ENCODE data around the gene NFATC1.
"Not testable (repeated sequence)": the region's sequence is repeated elsewhere in the genome, so short reads cannot be mapped to it uniquely, and the experiment has no call there.

Gene NFATC1

GRCh38 chr18:79503406-79503805 is 107.7 kb downstream of the NFATC1 start:
- Histone ChIP-seq H3K9me3 (replicated peaks in 1 of 11) (peaks cover 22 to 27% (median 24%) of the 10 kb centered on the region in 11 experiments), H3K36me3 (peaks cover 0 to 18% (median 10%) of the 10 kb centered on the region in 11 experiments; a peak in 11 of 22 replicates), H3K9ac (no peak overlapping the region), H3K27ac (no peak overlapping the region), H3K4me2 (peak overlapping the region in 6 of 11 experiments; percentile 0 to 46 (median 18); a peak in 5 of 22 replicates), H3K27me3 (no peaks in the 10 kb centered on the region; a peak in 1 of 22 replicates), H3K4me3 (no peak overlapping the region), H4K20me1 (peaks cover 0 to 41% (median 7%) of the 10 kb centered on the region in 11 experiments; a peak in 8 of 22 replicates), H3K4me1 (peaks cover 44 to 54% (median 50%) of the 10 kb centered on the region in 10 experiments)
- no peak for TF ChIP-seq Cebpa-rat (IDR thresholded peaks at IDR 0.05)

DNA sequence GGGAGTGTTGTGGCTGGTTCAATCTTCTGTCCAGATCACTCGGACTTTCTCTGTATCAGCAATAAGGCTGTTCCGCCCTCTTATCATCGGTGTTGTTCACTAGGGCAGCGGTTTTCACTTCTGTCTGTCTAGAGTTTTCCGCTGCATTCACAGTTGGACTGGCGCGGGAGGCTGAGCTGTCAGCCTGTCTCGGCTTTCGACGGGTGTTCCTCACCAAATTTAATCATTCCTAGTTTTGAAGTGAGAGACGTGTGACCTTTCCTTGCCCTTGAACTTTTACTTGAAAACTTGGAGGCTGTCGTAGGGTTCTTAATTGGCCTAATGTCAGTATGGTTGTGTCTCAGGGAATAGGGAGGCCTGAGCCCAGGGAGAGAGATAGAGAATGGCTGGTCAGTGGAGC is 108.3 kb downstream of the NFATC1 start:
- peaks cover 50 to 60% (median 57%) of the 10 kb centered on the region in 10 experiments for H3K4me1 ChIP-seq
- H3K4me2 ChIP-seq = peak overlapping the region; percentile 0 to 46 (median 16); a peak in 12 of 22 replicates
- no peak overlapping the region for H3K9ac ChIP-seq
- peaks cover 16 to 21% (median 18%) of the 10 kb centered on the region in 11 experiments for H3K9me3 ChIP-seq (replicated peaks in 1 of 11)
- H3K27me3 ChIP-seq = peaks cover 0 to 2% (median 0%) of the 10 kb centered on the region in 11 experiments; a peak in 2 of 22 replicates
- peaks cover 0 to 45% (median 7%) of the 10 kb centered on the region in 11 experiments; a peak in 8 of 22 replicates for H4K20me1 ChIP-seq
- no peak overlapping the region for H3K4me3 ChIP-seq
- no peak overlapping the region for H3K27ac ChIP-seq
- TF ChIP-seq Cebpa-rat (IDR thresholded peaks at IDR 0.05) = no peak
- peaks cover 0 to 12% (median 4%) of the 10 kb centered on the region in 11 experiments; a peak in 10 of 22 replicates for H3K36me3 ChIP-seq

DNA sequence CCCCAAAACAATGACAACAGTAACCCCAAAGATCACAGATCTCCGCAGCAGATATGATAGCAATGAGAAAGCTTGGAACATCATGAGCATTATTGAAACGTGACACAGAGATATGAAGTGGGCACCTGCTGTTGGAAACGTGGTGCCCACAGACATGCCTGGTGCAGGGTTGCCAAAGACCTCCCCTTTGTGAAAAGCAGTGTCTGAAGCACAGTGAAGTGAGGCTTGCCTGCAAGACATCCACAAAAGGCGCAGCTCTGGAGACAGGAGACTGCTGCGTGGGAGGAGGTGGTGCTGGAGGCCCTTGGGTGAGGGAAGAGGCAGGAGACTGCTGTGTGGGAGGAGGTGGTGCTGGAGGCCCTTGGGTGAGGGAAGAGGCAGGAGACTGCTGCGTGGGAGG is 108.8 kb downstream of the NFATC1 start:
- not testable (repeated sequence) for H3K27me3 ChIP-seq, H3K9ac ChIP-seq, H3K27ac ChIP-seq, H3K4me3 ChIP-seq, H3K36me3 ChIP-seq
- peak overlapping the region; percentile 0 to 46 (median 16); a peak in 11 of 22 replicates for H3K4me2 ChIP-seq
- H3K4me1 ChIP-seq = peaks cover 55 to 65% (median 61%) of the 10 kb centered on the region in 10 experiments
- H4K20me1 ChIP-seq = peaks cover 0 to 50% (median 7%) of the 10 kb centered on the region in 11 experiments; a peak in 8 of 22 replicates
- H3K9me3 ChIP-seq (replicated peaks in 1 of 11) = peaks cover 11 to 16% (median 14%) of the 10 kb centered on the region in 11 experiments; a peak in 21 of 22 replicates

- not testable (repeated sequence) for H3K27me3 ChIP-seq; H3K9me3 ChIP-seq (replicated peaks in 1 of 11); H3K36me3 ChIP-seq
- peak overlapping the region in 1 of 10 experiments; percentile 49; a peak in 1 of 20 replicates for H3K4me3 ChIP-seq
- peak overlapping the region in 1 of 11 experiments; percentile 87; a peak in 2 of 22 replicates for H3K9ac ChIP-seq
- peak overlapping the region; percentile 94 to 99 (median 98) for H3K4me2 ChIP-seq
- peak overlapping the region in 8 of 11 experiments; percentile 85 to 97 (median 92); a peak in 13 of 22 replicates for H3K27ac ChIP-seq
- H4K20me1 ChIP-seq = peaks cover 0 to 52% (median 7%) of the 10 kb centered on the region in 11 experiments; a peak in 8 of 22 replicates
- peaks cover 60 to 72% (median 67%) of the 10 kb centered on the region in 10 experiments for H3K4me1 ChIP-seq
Observed at GRCh38 chr18:79505465-79505864, 109.7 kb downstream of the NFATC1 start.

DNA sequence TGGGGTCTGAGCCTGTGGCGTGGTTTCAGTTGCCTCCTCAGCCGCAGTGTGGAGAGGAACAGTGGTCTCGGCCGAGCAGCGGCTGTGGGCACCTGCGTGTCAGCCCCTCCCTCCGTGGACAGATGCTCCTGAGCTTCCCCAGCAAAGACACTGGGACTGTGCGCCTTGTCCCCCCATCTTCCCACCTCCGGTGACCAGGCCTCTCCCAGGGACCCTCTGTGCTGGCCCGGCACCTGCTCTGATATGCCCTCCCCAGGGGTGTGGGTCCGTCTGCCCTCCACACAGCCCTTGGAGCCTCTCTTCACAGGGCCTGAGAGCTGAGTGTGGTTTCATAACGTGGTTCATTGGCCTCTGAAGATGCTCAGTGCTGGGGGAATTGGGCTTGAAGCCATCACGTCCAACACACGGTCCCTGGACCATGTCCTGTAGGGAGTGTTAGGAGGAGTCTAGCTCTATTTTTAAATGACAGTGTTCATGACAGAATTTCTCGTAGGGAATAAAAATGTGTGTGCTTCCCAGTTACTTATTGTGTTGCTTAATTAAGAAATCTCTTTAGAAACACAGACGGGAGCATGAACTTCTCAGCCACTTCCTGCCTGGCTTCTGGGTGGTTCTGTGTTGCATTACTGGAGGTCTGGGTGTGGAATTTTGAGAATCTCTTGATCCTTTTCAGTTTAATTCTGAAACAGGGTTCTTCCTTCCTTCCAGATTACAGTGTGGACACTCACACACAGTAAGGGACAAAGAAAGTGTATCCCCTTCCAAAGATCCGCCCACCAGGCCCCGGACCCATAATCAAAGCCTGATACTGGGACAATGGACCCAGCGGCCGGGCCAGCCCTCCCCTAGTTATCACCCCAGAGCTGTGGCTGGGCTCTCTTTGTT is 110.7 kb downstream of the NFATC1 start:
- TF ChIP-seq Cebpa-rat (IDR thresholded peaks at IDR 0.05) = peak in 5 of 11 experiments; percentile 39 to 68 (median 50); a peak in 5 of 22 replicates
- H3K4me3 ChIP-seq = peak overlapping the region in 7 of 10 experiments; percentile 36 to 61 (median 49); a peak in 10 of 20 replicates
- H3K27me3 ChIP-seq = peaks cover 0 to 8% (median 0%) of the 10 kb centered on the region in 11 experiments; a peak in 2 of 22 replicates
- peak overlapping the region in 10 of 11 experiments; percentile 58 to 97 (median 92); a peak in 20 of 22 replicates for H3K27ac ChIP-seq
- peak overlapping the region; percentile 94 to 99 (median 98) for H3K4me2 ChIP-seq
- no peaks in the 10 kb centered on the region for H3K9me3 ChIP-seq (replicated peaks in 1 of 11)
- peaks cover 0 to 7% (median 0%) of the 10 kb centered on the region in 11 experiments; a peak in 3 of 22 replicates for H3K36me3 ChIP-seq
- peak overlapping the region; percentile 26 to 87 (median 81) for H3K9ac ChIP-seq
- H4K20me1 ChIP-seq = peaks cover 0 to 52% (median 7%) of the 10 kb centered on the region in 11 experiments; a peak in 8 of 22 replicates
- peaks cover 60 to 72% (median 67%) of the 10 kb centered on the region in 10 experiments for H3K4me1 ChIP-seq

DNA sequence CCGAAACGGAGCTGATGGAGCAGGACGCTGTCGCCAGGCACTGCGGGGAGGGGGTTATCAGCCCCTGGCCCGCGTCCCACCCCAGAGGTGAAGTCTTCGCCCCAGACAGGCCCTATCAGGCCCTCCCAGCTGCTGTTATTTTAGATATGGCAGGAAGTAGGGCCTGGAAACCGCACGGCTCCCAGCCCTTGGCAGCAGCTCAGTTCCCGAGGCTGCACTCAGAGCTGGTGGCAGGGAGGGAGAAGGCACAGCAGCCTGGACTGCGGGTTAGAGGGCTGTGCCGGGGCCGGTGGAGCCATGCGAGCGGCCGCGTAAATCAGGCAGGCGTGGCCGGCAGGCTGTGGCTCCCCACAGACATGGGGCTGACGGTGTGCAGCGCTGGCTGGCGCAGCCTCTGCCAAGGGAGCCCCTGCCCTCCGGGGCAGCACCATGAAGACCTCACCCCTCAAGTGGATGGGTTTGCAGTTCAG is 111.4 kb downstream of the NFATC1 start:
- Histone ChIP-seq H3K4me3 (peak overlapping the region; percentile 26 to 61 (median 43); a peak in 19 of 20 replicates), H3K4me1 (peaks cover 60 to 72% (median 67%) of the 10 kb centered on the region in 10 experiments), H3K9me3 (replicated peaks in 1 of 11) (no peaks in the 10 kb centered on the region), H3K4me2 (peak overlapping the region; percentile 94 to 99 (median 98)), H4K20me1 (peaks cover 0 to 55% (median 7%) of the 10 kb centered on the region in 11 experiments; a peak in 8 of 22 replicates), H3K27me3 (peaks cover 0 to 8% (median 0%) of the 10 kb centered on the region in 11 experiments; a peak in 2 of 22 replicates), H3K27ac (peak overlapping the region in 10 of 11 experiments; percentile 58 to 97 (median 92); a peak in 20 of 22 replicates), H3K9ac (peak overlapping the region; percentile 26 to 87 (median 81)), H3K36me3 (peaks cover 0 to 13% (median 3%) of the 10 kb centered on the region in 11 experiments; a peak in 10 of 22 replicates)
- TF ChIP-seq Cebpa-rat (IDR thresholded peaks at IDR 0.05) = no peak

DNA sequence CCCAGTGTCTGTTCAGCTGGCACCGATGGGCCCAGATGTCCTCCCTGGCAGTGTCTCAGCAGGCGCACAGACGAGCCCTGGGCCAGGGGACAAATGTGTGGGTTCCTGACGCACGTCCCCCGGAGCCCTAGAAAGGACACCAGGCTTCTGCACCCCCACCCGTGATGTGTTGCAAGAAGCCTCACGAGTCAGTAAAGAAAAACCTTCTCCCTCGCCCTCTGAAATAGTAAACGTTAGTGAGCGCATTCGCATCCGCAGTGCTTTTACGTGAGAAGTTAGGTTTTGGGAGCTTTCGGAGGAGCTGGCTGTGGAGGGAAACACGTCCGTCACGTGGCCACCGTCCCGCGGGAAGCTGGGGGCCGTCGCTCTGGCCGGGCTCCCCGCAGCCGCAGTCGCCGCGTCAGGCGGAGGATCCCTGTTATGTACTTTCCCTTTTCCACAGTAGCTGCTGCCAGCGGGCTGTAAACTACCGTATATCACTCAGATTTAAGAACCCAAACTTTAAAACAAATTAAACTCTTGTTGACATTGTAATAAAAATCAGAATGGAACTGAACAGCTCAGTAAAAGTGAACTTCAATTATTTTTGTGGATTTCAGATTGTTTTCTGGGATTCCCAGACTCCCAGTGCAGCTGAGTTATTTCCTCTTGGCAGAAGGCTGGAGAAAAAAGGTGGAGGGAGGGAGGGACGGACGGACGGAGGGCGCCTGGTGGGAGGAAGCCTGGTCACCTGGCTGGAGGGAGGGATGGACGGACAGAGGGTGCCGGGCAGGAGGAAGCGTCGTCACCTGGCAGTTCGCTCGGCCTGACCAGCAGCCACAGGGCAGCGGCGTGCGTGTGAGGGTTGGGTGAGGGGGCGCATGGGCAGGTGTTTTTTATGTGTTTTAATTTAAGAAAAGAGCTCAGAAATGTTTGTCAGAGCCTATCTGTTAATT is 112.1 kb downstream of the NFATC1 start:
- peaks cover 58 to 70% (median 66%) of the 10 kb centered on the region in 10 experiments for H3K4me1 ChIP-seq
- TF ChIP-seq Cebpa-rat (IDR thresholded peaks at IDR 0.05) = no peak
- H3K27me3 ChIP-seq = peaks cover 0 to 8% (median 0%) of the 10 kb centered on the region in 11 experiments; a peak in 2 of 22 replicates
- H4K20me1 ChIP-seq = peaks cover 0 to 55% (median 7%) of the 10 kb centered on the region in 11 experiments; a peak in 8 of 22 replicates
- peak overlapping the region; percentile 26 to 61 (median 43); a peak in 19 of 20 replicates for H3K4me3 ChIP-seq
- H3K4me2 ChIP-seq = peak overlapping the region; percentile 94 to 99 (median 98)
- peak overlapping the region in 10 of 11 experiments; percentile 58 to 97 (median 92); a peak in 20 of 22 replicates for H3K27ac ChIP-seq
- peak overlapping the region in 10 of 11 experiments; percentile 56 to 87 (median 82); a peak in 20 of 22 replicates for H3K9ac ChIP-seq
- H3K9me3 ChIP-seq (replicated peaks in 1 of 11) = no peaks in the 10 kb centered on the region
- peaks cover 0 to 20% (median 9%) of the 10 kb centered on the region in 11 experiments; a peak in 15 of 22 replicates for H3K36me3 ChIP-seq

All from BLaER1 treated with 17β-estradiol and CSF1 and Interleukin-3, amounts not matched to agents 10 nM and 100 nM (cell line).